Jurkat, Clone E6-1 (cell line): ENCODE results near the gene KCNJ18. TPM values are rescaled to one million over a fixed set of nuclear protein-coding genes. Genes with fewer than 3 reads are reported as not detected.
"Not testable (repeated sequence)": the region's sequence is repeated elsewhere in the genome, so short reads cannot be mapped to it uniquely, and the experiment has no call there.

Source experiments
- DNase-seq: peaks from one replicate; pipeline ENCODE4 v3.0.0-alpha.2; 2011; ENCODE audit warnings: low read depth, low spot score
- H3K4me3 ChIP-seq: 2 replicates; pipeline ENCODE4 v1.5.1; 2011; ENCODE audit warnings: mild to moderate bottlenecking, low read length, control low read depth, moderate library complexity
- polyA plus RNA-seq: library from polyadenylated mRNA; unstranded; fragments of >200 nt; gene quantifications from one replicate; pipeline ENCODE4 v1.2.1, GENCODE V29; 2012; ENCODE audit warnings: missing spikeins; ENCODE audit not compliant: insufficient read length, insufficient read depth

Gene KCNJ18
- not detected for polyA plus RNA-seq

- DNase-seq, H3K4me3 ChIP-seq: not testable (repeated sequence)
Measured at GRCh38 chr17:21691883-21692703, at the start of gene KCNJ18. TSS of gene KCNJ18 (plus strand) at chr17:21692523. CDS start at chr17:21702787, 10,264 bp downstream.

- H3K4me3 ChIP-seq, DNase-seq: not testable (repeated sequence)
Measured at GRCh38 chr17:21648125-21648524, 44.2 kb upstream of the KCNJ18 start.

- not testable (repeated sequence) for DNase-seq, H3K4me3 ChIP-seq
Measured at GRCh38 chr17:21650043-21650442, 42.3 kb upstream of the KCNJ18 start.

GRCh38 chr17:21652049-21652448 lies 40.3 kb upstream of the KCNJ18 start:
- not testable (repeated sequence) for DNase-seq, H3K4me3 ChIP-seq

GRCh38 chr17:21653211-21653610 lies 39.1 kb upstream of the KCNJ18 start:
- not testable (repeated sequence) for H3K4me3 ChIP-seq

GRCh38 chr17:21656518-21657309 lies 35.6 kb upstream of the KCNJ18 start:
- H3K4me3 ChIP-seq, DNase-seq: not testable (repeated sequence)

More at GRCh38 chr17:21653211-21653610, 39.1 kb upstream of the KCNJ18 start:
- DNase-seq: not testable (repeated sequence)

GRCh38 chr17:21659635-21660034 lies 32.7 kb upstream of the KCNJ18 start:
- DNase-seq, H3K4me3 ChIP-seq: not testable (repeated sequence)

GRCh38 chr17:21661455-21661854 lies 30.9 kb upstream of the KCNJ18 start:
- not testable (repeated sequence) for H3K4me3 ChIP-seq, DNase-seq

GRCh38 chr17:21663166-21663565 lies 29.2 kb upstream of the KCNJ18 start:
- not testable (repeated sequence) for H3K4me3 ChIP-seq, DNase-seq

- H3K4me3 ChIP-seq, DNase-seq: not testable (repeated sequence)
Measured at GRCh38 chr17:21663614-21664474, 28.5 kb upstream of the KCNJ18 start.

- DNase-seq: not testable (repeated sequence)
Measured at GRCh38 chr17:21665171-21665570, 27.2 kb upstream of the KCNJ18 start.

GRCh38 chr17:21665935-21666493 lies 26.3 kb upstream of the KCNJ18 start:
- H3K4me3 ChIP-seq, DNase-seq: not testable (repeated sequence)

More at GRCh38 chr17:21665171-21665570, 27.2 kb upstream of the KCNJ18 start:
- H3K4me3 ChIP-seq: not testable (repeated sequence)

GRCh38 chr17:21666711-21667412 lies 25.5 kb upstream of the KCNJ18 start:
- not testable (repeated sequence) for H3K4me3 ChIP-seq, DNase-seq

GRCh38 chr17:21667413-21668117 lies 24.8 kb upstream of the KCNJ18 start:
- H3K4me3 ChIP-seq, DNase-seq: not testable (repeated sequence)

GRCh38 chr17:21668118-21668488 lies 24.2 kb upstream of the KCNJ18 start:
- not testable (repeated sequence) for H3K4me3 ChIP-seq, DNase-seq

GRCh38 chr17:21668746-21669508 lies 23.4 kb upstream of the KCNJ18 start:
- DNase-seq, H3K4me3 ChIP-seq: not testable (repeated sequence)
